ENCODE measurements around the gene GDPGP1.
"Not testable (repeated sequence)": the region's sequence is repeated elsewhere in the genome, so short reads cannot be mapped to it uniquely, and the experiment has no call there.

GDPGP1 gene

GRCh38 chr15:90234096-90234988 is at the start of gene GDPGP1:
TSS of gene GDPGP1 (plus strand) at chr15:90234209. CDS start at chr15:90240909, 6,700 bp downstream.
- peak in 3 of 58 donors; percentile 81 to 93 (median 83) for DNase-seq

- peak in 53 of 58 donors; percentile 44 to 85 (median 69) for DNase-seq
Measured at GRCh38 chr15:90184786-90185704, 49.0 kb upstream of the GDPGP1 start.

- DNase-seq, result peak in 3 of 58 donors; percentile 12 to 46 (median 35)
Measured at GRCh38 chr15:90187257-90187868, 46.6 kb upstream of the GDPGP1 start.

- DNase-seq, result not testable (repeated sequence)
Measured at GRCh38 chr15:90188065-90188464, 45.9 kb upstream of the GDPGP1 start.

GRCh38 chr15:90188914-90189748 is 44.9 kb upstream of the GDPGP1 start:
- DNase-seq, result no peak

GRCh38 chr15:90189781-90190467 is 44.1 kb upstream of the GDPGP1 start:
- no peak for DNase-seq

GRCh38 chr15:90190606-90191343 is 43.2 kb upstream of the GDPGP1 start:
- DNase-seq, result no peak

GRCh38 chr15:90191344-90191687 is 42.7 kb upstream of the GDPGP1 start:
- no peak for DNase-seq

- peak in 57 of 58 donors; percentile 37 to 99 (median 85) for DNase-seq
Measured at GRCh38 chr15:90191794-90192509, 42.1 kb upstream of the GDPGP1 start.

- DNase-seq, result peak in 47 of 58 donors; percentile 10 to 87 (median 54)
Measured at GRCh38 chr15:90192961-90193786, 40.8 kb upstream of the GDPGP1 start.

- no peak for DNase-seq
Measured at GRCh38 chr15:90194655-90195054, 39.4 kb upstream of the GDPGP1 start.

GRCh38 chr15:90200534-90201129 is 33.4 kb upstream of the GDPGP1 start:
- DNase-seq, result peak in 11 of 58 donors; percentile 15 to 68 (median 47)

GRCh38 chr15:90201130-90201943 is 32.7 kb upstream of the GDPGP1 start, which contains the start of gene SEMA4B:
TSS of gene SEMA4B (plus strand) at chr15:90201330. CDS start at chr15:90201579, 249 bp downstream.
- DNase-seq, result peak in 54 of 58 donors; percentile 22 to 80 (median 60)

- peak in 2 of 58 donors; percentile 38 for DNase-seq
Measured at GRCh38 chr15:90201944-90202375, 32.0 kb upstream of the GDPGP1 start.

- DNase-seq, result no peak
Measured at GRCh38 chr15:90202929-90203328, 31.1 kb upstream of the GDPGP1 start.

GRCh38 chr15:90203473-90203872 is 30.5 kb upstream of the GDPGP1 start:
- DNase-seq, result no peak
